GM10847 (cell line): ENCODE results near the gene NID1.

Experiments
- POLR2A ChIP-seq: IDR thresholded peaks from 2 replicates; pipeline ENCODE4 v1.6.1; 2011; ENCODE audit not compliant: insufficient read length; ENCODE audit errors: extremely low read depth

The NID1 gene

DNA sequence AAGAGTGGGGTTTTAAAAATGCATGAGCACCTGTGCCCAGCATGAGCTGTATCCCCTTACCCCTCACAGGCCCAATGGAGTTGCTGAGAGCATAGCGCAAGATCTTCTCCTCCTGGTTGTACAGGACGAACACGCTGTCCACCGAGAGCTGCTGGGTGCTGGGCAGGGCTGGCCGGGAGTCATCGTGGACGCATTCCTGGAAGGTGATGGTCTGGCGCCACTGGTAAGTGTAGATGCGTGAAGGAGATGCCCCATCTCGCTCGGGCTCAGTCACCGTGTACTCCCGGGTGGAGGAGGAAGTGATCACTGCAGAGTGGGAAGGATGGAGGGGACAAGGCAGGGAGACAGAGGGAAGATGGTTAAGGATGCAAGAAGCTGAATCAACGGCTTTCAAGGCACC lies 39.1 kb downstream of the NID1 start:
- TF ChIP-seq POLR2A, result no peak

DNA sequence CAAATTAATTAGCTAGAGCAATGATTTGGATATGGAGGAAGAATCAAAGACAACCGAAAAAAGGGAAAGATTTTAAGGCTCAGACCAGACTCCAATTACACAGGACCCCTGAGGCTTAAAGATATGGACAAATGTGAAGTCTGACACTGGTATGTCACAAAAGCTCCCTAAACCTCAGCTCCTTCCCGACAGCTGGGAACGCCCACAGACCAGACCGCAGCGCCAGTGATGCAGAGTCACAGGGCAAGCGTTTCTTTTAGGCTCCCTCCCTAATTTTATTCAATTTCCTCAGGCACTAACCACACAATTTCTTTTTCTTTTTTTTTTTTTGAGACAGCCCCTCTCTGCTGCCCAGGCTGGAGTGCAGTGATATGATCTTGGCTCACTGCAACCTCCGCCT lies 40.2 kb downstream of the NID1 start:
- TF ChIP-seq POLR2A, result no peak

DNA sequence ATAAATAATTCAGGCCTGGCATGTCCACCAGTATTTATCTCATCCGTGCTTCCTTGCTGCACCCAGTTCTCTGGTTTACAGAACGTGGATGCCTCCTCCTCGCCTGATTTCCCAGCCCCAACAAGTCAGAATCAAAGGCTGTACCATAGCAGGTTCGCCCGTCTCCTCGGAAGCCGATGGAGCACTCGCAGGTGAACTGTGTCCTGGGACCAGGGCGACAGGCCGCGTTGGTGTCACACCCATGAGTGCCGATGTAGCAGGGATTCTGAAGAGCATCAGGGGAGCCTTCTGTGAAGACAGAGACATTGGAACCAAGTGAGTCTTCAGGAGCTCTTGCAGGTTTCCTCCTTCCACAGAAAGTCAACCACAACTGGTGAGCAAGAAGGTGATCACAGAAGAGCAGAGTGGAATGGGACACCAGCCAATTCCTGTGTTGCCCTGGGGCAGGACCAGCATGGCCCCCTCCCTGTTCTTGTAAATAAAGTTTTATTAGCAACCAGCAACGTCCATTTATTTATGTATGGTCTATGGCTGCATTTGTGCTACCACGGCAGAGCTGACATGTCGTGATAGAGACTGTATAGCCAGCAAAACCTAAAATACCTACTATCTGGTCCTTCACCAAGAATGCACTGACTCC lies 40.8 kb downstream of the NID1 start:
- TF ChIP-seq POLR2A, result no peak

DNA sequence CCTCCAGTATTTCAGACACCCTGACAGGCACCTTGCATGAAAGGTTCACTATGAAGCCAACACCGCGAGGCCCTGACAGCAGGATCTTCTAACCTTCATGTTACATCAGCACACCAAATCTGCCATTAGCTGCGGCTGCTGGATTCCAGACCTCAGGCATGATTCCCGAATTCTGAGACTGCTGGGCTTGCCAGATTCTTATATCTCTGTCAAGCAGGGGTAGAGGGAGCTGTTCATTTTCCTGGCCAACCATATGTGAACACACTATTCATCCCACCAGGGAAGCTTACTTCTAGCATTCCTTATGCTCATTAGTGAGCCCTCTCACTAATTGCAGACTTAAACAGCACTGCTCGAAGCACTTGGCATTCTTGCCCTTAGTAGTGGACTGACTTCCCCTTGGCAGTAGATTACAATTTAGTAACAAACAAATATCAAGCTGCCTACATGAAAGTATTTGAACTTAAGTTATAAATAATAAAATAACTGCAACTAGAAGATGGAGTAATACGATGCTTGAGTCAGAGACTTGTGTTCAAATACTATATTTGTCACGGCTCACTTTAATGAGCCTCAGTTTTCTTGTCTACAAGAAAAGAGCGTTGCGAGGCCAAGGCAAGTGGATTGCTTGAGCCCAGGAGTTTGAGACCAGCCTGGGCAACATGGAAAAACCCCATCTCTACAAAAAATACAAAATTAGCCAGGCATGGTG lies 43.3 kb downstream of the NID1 start:
- no peak for TF ChIP-seq POLR2A

DNA sequence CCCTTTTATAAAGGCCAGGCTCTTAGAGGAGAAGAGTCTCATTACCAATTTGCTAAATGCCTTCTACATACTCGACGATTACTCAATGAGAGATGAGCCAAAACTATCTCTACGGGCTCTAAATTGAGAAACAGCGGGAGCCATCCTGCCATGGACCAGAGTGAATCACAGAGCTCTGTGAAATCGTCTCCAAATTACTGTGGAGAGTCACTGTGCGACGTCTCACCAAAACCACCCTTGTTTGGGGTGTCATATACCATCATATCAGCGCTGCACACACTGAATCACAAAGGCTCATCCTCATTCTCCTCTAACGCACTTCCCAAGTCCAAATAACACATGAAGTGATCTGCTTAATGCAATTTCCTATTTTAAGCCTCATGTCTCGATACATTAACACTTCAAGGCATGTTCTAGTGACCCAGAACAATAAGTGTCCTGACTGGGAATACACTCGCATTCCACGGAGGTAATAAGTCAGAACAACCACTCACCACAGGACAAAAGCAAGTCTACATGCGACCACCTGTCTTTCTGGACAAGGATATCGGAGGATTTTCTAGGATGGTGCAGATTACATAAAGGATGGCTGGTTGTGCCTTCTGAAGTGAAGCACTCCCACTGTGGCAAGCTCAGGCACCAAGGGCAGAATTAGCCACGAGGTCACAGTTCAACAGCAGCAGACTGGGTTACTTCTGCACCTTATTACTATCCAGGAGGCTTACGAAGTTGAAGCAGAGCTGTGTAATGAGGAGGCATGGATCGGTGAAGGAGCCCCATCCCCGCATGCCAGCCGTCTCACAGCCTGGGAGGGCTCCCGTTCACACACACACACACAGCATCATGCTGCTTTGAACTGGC lies 44.3 kb downstream of the NID1 start:
- TF ChIP-seq POLR2A, result no peak

- TF ChIP-seq POLR2A, result no peak
Observed at GRCh38 chr1:236018885-236019453, 45.9 kb downstream of the NID1 start.

DNA sequence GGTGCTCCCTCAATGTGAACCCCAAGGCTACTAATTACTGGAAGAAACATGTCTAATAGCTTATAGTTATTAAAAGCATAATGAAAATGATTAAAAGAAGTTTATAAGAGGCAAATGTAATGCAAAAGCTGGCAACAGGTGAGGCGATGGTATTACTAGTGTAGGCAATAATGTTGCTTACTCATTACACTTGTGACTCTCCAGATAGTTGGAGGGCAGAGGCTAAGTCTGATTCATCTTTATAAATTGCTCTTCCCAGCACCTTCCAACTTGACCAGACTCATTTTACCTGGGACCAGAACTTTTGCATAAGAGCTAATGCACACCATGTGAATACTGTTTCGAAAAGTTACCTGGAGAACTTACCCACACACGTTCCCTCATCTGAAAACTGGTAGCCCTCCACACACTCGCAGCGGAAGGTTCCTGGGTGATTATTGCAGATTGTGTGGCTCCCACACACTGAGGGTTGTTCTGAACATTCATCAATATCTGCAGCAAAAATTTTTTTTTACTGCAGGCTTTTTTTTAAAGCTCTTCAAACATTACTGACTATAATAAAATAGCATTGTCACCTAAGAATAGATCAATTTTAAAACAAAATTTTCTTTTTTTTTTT lies 48.0 kb downstream of the NID1 start:
- TF ChIP-seq POLR2A, result no peak

- TF ChIP-seq POLR2A, result no peak
Observed at GRCh38 chr1:236016083-236016482, 48.8 kb downstream of the NID1 start.

DNA sequence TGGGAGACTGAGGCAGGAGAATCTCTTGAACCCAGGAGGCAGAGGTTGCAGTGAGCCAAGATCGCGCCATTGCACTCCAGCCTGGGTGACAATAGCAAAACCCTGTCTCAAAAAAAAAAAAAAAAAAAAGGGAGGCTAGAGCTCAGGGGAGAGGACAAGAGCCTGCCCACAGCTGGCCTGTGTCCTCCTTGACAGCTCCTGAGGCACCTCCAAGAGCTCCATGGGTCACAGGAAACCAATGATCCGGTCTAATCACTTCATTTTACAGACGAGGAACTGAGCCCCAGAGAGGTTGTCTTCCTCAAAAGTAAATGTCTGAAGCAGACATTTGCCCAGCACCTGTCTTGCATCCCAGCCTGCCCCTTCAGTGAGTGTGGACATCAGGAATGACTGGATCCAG lies 49.4 kb downstream of the NID1 start:
- TF ChIP-seq POLR2A, result no peak

- TF ChIP-seq POLR2A, result no peak
Observed at GRCh38 chr1:236013330-236013729, 51.6 kb downstream of the NID1 start.

GRCh38 chr1:236011641-236012040 lies 53.2 kb downstream of the NID1 start:
- TF ChIP-seq POLR2A, result no peak

DNA sequence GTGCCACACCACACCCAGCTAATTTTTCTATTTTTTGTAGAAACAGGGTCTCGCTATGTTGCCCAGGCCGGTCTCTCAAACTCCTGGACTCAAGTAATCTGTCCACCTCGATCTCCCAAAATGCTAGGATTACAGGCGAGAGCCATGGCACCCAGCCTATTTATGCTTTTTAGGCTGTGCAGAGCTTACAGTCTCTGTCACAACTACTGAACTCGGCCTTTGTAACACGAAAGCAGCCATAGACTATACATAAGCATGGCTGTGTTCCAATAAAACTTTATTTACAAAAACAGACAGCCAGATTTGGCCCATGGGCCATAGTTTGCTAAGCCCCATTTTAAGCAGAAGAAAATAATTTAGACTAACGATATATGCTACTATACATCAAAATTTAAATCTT lies 54.4 kb downstream of the NID1 start:
- no peak for TF ChIP-seq POLR2A

- no peak for TF ChIP-seq POLR2A
Observed at GRCh38 chr1:236009857-236010256, 55.0 kb downstream of the NID1 start.

- no peak for TF ChIP-seq POLR2A
Observed at GRCh38 chr1:236009191-236009590, 55.7 kb downstream of the NID1 start.

GRCh38 chr1:236007781-236008180 lies 57.1 kb downstream of the NID1 start:
- TF ChIP-seq POLR2A, result no peak
